ENCODE results near the gene WDR47. TPM values are rescaled to one million over a fixed set of nuclear protein-coding genes. Genes with fewer than 3 reads are reported as not detected.
A peak's percentile ranks its signal among the peaks of the same experiment; 100 is the strongest.

WDR47 gene
- total RNA-seq, 1 donor from 2014 or later, result 15.2 TPM

DNA sequence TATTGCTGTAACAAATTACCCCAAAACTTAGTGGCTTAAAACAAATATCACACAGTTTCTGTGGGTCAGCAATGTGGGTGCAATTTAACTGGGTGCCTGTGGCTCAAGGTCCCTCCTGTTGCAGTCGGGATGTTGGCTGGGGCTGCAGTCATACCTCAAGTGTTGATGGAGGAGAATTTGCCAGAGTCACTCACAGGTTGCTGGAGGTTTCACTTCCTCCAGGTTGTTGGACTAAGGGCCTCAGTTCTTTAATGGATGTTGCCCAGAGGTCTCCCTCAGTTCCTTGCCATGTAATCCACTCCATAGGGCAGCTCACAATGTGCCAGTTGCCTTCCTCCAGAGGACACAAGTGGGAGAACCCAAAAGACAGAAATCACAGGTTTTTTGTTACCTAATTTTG, 36.4 kb upstream of the WDR47 start:
- no peak for DNase-seq (ENCODE audit: extremely low spot score, unreplicated experiment)
- Mint-ChIP-seq H3K4me1 (ENCODE audit: unreplicated experiment) (peaks cover 13% of the 10 kb centered on the region), H3K9me3 (no peaks in the 10 kb centered on the region), H3K36me3 (peaks cover 4% of the 10 kb centered on the region), H3K4me3 (no peak overlapping the region), H3K27ac (no peak overlapping the region), H3K27me3 (no peaks in the 10 kb centered on the region)
- TF ChIP-seq CTCF (conservative IDR thresholded peaks at IDR 0.05), result no peak

- no peaks in the 10 kb centered on the region for H3K9me3 Mint-ChIP-seq
- peak within 1 kb of the TSS; percentile 97 for H3K4me3 Mint-ChIP-seq
- H3K27me3 Mint-ChIP-seq, result no peaks in the 10 kb centered on the region
- peaks cover 13% of the 10 kb centered on the region for H3K4me1 Mint-ChIP-seq (ENCODE audit: unreplicated experiment)
- peak within 1 kb of the TSS; percentile 98 for H3K27ac Mint-ChIP-seq
- peaks cover 11% of the 10 kb centered on the region for H3K36me3 Mint-ChIP-seq
- DNase-seq (ENCODE audit: extremely low spot score, unreplicated experiment), result peak; percentile 93
- peak; percentile 42 for TF ChIP-seq CTCF (conservative IDR thresholded peaks at IDR 0.05)
Measured at GRCh38 chr1:109075531-109076490, 33.9 kb upstream of the WDR47 start, which contains the start of gene TAF13. Gene TAF13 (minus strand): TSS chr1:109076003. CDS start chr1:109075947, 56 bp downstream.

- Mint-ChIP-seq H3K4me1 (ENCODE audit: unreplicated experiment) (no peaks in the 10 kb centered on the region), H3K9me3 (no peaks in the 10 kb centered on the region), H3K27me3 (no peaks in the 10 kb centered on the region), H3K4me3 (no peak overlapping the region), H3K27ac (no peak overlapping the region), H3K36me3 (peaks cover 16% of the 10 kb centered on the region)
- no peak for DNase-seq (ENCODE audit: extremely low spot score, unreplicated experiment)
- no peak for TF ChIP-seq CTCF (conservative IDR thresholded peaks at IDR 0.05)
Measured at GRCh38 chr1:109069294-109069693, 27.4 kb upstream of the WDR47 start.

- no peak for TF ChIP-seq CTCF (conservative IDR thresholded peaks at IDR 0.05)
- Mint-ChIP-seq H3K4me1 (ENCODE audit: unreplicated experiment) (no peaks in the 10 kb centered on the region), H3K9me3 (no peaks in the 10 kb centered on the region), H3K27me3 (no peaks in the 10 kb centered on the region), H3K4me3 (no peak overlapping the region), H3K36me3 (peaks cover 15% of the 10 kb centered on the region), H3K27ac (no peak overlapping the region)
- DNase-seq (ENCODE audit: extremely low spot score, unreplicated experiment), result no peak
Measured at GRCh38 chr1:109067883-109068282, 26.0 kb upstream of the WDR47 start.

GRCh38 chr1:109065137-109065536, 23.2 kb upstream of the WDR47 start:
- DNase-seq (ENCODE audit: extremely low spot score, unreplicated experiment), result no peak
- Mint-ChIP-seq H3K4me1 (ENCODE audit: unreplicated experiment) (no peaks in the 10 kb centered on the region), H3K27ac (no peak overlapping the region), H3K36me3 (peaks cover 7% of the 10 kb centered on the region), H3K27me3 (no peaks in the 10 kb centered on the region), H3K4me3 (no peak overlapping the region), H3K9me3 (no peaks in the 10 kb centered on the region)
- TF ChIP-seq CTCF (conservative IDR thresholded peaks at IDR 0.05), result no peak

All from type B pancreatic cell (in vitro differentiated cells).